T1000 (cell line): Measurements from ENCODE around the gene UBE3D.
"Not testable (repeated sequence)": the region's sequence is repeated elsewhere in the genome, so short reads cannot be mapped to it uniquely, and the experiment has no call there.

Experiments used
- DNase-seq: peaks from one replicate; lab custom pipeline; 2025; ENCODE audit warnings: mixed read lengths; lab: John Stamatoyannopoulos, UW

The UBE3D gene

DNA sequence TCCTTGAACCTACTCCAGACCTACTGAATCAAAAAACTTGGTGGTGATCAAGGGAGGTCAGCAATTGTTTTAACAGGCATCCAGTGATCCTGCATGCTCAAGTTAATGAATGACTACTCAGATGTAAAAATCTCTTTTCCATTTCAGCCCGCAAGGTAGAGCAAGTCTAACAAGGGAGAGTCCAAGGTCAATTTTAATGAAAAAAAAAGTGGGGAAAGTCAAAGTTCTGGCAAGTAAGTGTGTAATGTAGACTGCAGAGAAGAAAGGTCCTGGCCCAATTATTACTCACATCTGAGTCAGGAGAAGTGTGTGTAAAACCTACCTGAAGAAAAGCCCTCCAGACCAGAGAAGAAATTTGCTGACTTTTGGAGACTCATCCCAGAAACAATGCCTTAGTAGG lies 193.5 kb downstream of the UBE3D start:
- no peak for DNase-seq

DNA sequence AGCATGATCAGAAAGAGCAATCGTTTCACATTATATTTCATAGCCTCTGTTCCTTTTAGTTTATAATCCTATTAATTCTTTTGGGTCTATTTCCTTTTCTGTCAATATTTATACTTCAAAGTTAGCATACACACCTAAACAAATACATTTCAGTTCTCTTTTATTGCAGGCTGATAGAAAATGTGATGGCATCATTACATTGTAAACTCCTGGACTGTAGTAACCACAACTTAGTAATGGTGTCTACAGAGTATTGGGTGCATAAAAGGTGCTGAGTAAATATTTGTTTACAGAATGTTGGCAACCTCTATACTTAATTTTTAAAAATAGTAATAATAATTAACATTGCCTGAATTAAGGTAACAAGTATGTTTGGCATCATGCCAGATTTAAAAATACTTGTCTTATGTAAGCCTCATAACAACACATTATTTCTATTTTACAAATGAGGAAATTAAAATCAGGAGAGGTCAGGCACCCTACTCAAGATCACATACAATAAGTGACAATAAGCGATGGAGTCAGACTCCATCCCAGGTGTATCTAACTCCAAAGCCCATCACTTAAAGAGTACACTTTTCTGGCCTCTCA lies 195.0 kb downstream of the UBE3D start:
- DNase-seq = no peak

DNA sequence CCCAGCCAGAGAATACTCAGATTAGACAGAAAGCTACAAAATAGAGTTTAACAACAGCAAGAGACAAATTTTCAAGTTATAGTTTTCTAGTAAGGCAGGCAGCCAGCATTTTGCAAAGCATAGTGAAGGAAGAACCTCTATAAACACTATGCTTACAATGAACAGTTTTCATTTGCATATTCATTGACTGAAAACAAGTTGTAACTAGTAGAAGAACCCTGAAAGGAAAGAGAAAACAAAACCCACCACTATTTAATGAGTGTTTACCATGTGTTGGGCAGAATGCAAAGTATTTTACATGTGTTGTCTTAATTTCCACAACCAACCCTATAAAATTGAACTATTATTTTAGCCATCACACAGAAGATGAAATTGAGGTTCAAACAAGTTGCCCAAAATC lies 196.1 kb downstream of the UBE3D start:
- DNase-seq = no peak

DNA sequence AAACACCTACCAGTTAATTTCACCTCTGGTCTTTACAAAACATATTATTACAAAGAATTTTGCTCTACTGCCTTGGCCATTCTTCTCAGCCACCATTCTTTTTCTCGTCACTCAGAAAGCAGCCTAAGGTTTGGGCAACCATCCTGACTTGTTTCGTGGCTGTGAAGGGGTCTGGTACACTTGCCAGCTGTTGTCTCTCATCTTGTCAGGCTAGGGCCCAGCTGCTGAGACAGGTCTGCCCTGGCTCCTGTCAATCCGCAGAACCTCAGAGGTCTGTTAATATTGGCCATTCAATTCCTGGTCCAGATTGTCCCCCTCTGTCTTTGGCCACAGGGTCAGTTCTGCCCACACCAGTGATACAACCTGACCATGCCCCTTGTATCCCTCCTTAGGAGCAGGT lies 197.7 kb downstream of the UBE3D start:
- DNase-seq = no peak

DNA sequence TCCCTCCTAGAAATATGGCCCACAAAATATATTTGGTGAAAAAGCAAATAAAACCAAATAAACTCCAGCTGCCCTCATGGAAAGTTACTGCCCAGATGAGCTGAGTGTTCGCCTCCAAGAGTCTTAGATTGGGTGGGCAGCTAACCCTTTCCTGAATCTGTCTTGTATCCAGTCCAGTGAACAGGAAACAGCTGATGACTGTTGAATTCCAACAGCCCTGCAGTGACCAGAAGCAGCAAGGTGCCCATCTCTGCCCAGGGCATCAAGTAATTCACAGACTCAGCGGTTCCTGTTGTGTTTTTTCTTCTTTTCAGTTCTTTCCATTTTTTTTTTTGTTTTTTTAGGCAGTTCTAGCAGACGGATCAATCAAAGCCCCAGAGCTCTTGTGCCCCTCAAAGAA lies 199.2 kb downstream of the UBE3D start:
- no peak for DNase-seq

DNA sequence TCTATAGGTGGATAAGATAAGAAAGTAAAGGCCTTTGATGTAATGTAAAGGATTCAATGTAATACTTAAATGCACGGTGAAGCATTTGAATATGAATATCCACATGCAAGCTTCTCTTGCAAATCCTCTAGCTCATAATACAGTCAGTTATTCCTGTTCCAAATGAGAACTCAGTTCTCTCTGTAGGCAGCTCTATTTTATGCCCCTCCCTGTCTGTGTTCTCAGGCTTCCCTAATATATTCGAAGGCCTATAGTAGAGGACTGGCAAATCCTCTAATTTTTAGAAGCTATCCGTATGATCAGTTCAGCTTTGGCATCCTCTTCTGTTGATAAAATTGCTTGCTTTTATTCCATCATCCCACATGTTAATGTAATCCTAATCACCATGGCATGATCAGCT lies 200.2 kb downstream of the UBE3D start:
- no peak for DNase-seq

DNA sequence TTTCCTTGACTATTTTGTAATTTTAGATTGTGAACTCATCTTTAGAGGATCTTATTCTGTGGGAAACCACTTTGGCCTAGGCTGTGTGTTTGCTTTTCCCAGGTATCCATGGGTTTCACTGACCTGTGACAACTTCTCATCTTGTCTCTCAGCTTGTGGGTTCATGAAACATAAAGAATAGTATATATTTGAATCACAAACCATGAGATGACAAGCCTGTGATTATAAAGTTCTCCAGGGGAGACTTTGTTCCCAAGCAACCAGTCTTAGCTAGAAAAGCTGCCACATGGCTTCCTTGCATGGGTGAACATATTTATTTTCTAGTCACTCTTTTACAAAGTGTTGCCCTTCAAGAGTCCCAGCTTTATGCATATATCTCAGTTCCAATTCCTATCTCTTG lies 201.9 kb downstream of the UBE3D start:
- no peak for DNase-seq

DNA sequence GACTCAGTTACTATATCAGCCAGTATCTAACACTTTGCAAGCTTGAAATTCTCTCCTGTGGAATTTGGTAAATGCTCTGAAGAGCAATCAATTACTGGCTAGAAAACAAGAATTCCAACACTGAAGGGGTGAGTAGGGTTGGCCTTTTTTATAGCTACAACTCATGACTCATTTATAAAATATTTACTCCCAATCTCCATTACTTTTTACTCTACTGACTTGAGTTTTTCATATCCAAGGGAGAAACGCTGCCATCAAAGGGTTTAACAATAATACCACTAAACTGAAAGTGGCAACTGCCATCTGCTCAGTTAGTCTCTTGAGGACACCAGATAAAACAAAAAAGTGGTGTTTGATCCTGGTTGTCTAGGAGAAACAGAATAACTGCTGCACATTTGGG lies 203.1 kb downstream of the UBE3D start:
- DNase-seq = no peak

DNA sequence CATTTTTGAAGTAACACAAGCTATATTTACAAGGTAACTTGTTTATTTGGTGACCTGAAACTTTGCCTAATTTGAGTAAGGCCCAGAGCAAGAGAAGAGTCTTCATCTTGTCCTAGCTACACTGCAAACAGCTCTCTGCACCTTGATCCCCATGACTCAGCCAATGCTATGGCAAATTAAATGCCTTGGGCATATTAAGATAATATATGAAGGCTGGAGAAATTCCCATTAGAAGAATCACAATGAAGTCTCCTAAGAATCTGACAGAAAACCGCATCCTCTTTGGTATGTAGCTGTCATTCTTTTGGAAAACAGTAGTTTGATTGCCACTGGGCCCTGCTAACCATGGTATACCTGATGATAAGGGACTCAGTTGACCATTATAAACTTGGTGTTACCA lies 204.5 kb downstream of the UBE3D start:
- DNase-seq = no peak

DNA sequence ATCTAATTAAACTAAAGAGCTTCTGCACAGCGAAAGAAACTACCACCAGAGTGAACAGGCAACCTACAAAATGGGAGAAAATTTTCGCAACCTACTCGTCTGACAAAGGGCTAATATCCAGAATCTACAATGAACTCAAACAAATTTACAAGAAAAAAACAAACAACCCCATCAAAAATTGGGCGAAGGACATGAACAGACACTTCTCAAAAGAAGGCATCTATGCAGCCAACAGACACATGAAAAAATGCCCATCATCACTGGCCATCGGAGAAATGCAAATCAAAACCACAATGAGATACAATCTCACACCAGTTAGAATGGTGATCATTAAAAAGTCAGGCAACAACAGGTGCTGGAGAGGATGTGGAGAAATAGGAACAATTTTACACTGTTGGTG lies 209.6 kb downstream of the UBE3D start:
- not testable (repeated sequence) for DNase-seq

DNA sequence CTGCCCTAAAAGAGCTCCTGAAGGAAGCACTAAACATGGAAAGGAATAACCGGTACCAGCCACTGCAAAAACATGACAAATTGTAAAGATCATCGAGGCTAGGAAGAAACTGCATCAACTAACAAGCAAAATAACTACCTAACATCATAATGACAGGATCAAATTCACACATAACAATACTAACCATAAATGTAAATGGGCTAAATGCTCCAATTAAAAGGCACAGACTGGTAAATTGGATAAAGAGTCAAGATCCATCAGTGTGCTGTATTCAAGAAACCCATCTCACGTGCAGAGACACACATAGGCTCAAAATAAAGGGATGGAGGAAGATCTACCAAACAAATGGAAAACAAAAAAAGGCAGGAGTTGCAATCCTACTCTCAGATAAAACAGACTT lies 212.7 kb downstream of the UBE3D start:
- DNase-seq = not testable (repeated sequence)

DNA sequence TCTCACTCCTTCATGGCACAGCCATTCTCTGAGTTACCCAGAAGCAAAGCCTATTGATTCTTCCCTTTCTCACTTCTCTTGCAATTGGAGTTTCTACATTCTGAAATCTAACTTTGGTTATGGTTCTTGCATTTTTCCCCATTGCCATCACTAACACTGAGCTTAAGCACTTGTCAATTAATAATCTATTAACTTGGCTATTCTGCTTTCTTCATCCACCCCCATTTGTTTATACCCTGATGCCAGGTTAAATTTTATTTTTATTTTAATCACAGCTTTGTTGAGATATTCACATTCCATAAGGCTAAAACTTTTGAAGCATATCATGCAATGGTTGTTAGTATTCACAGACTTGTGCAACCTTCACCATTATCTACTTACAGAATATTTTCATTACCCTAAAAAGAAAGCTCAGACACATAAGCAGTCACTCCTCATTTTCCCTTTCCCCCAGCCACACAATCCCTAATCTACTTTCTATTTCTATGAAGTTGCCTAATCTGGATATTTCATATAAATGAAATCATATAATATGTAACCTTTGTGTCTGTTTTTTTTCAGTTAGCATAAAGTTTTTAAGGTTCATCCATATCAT lies 222.3 kb downstream of the UBE3D start:
- no peak for DNase-seq

DNA sequence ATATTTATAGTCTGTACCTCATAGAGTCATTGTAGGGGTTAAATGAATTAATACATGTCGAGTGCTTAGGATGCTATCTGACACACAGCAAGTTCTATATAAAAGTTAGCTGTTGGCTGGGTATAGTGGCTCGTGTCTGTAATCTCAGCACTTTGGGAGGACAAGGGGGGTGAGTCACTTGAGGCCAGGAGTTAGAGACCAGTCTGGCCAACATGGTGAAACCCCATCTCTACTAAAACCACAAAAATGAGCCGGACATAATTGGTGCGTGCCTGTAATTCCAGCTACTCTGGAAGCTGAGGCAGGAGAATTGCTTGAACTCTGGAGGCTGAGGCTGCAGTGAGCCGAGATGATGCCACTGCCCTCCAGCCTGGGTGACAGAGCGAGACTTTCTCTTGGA lies 222.9 kb downstream of the UBE3D start:
- DNase-seq = no peak
